Type B pancreatic cell (in vitro differentiated cells): ENCODE measurements around the gene PARVB. TPM values are rescaled to one million over a fixed set of nuclear protein-coding genes. Genes with fewer than 3 reads are reported as not detected.

ENCODE experiments used
- DNase-seq: peaks from one replicate; pipeline ENCODE4 v3.0.0; 2021; ENCODE audit warnings: mixed read lengths; ENCODE audit not compliant: unreplicated experiment; ENCODE audit errors: extremely low spot score
- H3K27ac Mint-ChIP-seq: 2 replicates; pipeline ENCODE4 v1.8.0; 2021; ENCODE audit warnings: mild to moderate bottlenecking, mixed read lengths
- H3K27me3 Mint-ChIP-seq: 2 replicates; pipeline ENCODE4 v1.8.0; 2021; ENCODE audit warnings: mixed read lengths
- H3K36me3 Mint-ChIP-seq: 2 replicates; pipeline ENCODE4 v1.8.0; 2021; ENCODE audit warnings: mixed read lengths
- H3K4me1 Mint-ChIP-seq: one replicate; pipeline ENCODE4 v1.8.0; 2021; ENCODE audit warnings: mixed read lengths; ENCODE audit not compliant: unreplicated experiment
- H3K4me3 Mint-ChIP-seq: 2 replicates; pipeline ENCODE4 v1.8.0; 2021; ENCODE audit warnings: mild to moderate bottlenecking, mixed read lengths
- H3K9me3 Mint-ChIP-seq: 2 replicates; pipeline ENCODE4 v1.8.0; 2021; ENCODE audit warnings: mixed read lengths
- CTCF ChIP-seq: fragments of 200-600 bp; sonication (generic); conservative IDR thresholded peaks from 2 replicates; pipeline ENCODE4 v1.5.0; 2021; ENCODE audit warnings: antibody characterized with exemption, mild to moderate bottlenecking
- total RNA-seq: library from RNA; stranded (reverse); gene quantifications from 2 replicates; pipeline ENCODE4 v1.2.1, GENCODE V29; 2021; ENCODE audit warnings: low replicate concordance

Gene PARVB
- total RNA-seq, 1 donor from 2014 or later = 15.9 TPM

DNA sequence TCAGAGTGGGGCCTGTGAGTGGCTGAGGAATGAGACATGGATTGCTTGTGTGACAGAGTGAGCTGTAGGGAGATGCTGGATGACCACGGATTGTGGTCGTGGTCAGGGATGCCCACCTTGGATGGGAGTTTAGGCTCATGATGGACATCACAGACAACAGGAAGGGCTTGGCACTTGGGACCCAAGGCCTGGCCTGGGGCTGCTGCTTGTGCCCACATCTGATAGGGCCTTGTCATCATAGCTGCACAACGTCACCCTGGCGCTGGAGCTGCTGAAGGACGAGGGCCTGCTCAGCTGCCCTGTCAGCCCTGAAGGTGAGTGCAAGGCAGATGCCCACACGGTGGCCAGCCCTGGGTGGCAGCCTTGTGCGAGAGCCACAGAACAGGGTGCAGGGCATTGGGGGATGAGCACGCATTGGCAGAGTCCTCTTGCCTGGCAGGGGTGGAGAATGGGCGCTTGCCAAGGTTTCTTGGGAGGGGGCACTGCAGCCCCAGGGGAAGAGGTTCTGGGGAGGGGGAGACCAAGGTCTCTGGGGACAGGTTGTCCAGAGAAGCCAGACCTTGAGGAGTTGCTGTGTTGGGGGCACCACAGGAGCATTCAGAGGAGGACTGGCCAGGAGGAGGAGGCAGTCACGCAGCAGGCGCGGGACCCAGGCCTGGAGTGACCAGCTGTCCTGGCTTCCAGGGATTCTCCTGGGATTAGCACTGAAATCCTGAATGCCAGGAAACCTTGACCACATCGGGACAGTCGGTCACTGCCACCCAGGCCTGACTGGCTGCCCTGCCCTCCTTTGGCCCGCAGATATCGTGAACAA lies 181.6 kb downstream of the PARVB start:
- no peak for DNase-seq
- no peak overlapping the region for H3K27ac Mint-ChIP-seq

GRCh38 chr22:44206330-44206645 lies 182.2 kb downstream of the PARVB start:
- Mint-ChIP-seq H3K9me3 (peaks cover 15% of the 10 kb centered on the region), H3K36me3 (no peaks in the 10 kb centered on the region), H3K4me1 (peaks cover 10% of the 10 kb centered on the region), H3K4me3 (no peak overlapping the region), H3K27ac (no peak overlapping the region), H3K27me3 (peaks cover 18% of the 10 kb centered on the region)
- TF ChIP-seq CTCF = no peak
- DNase-seq = no peak

More for the DNA sequence above, 181.6 kb downstream of the PARVB start:
- Mint-ChIP-seq H3K4me1 (peaks cover 10% of the 10 kb centered on the region), H3K9me3 (peaks cover 15% of the 10 kb centered on the region), H3K36me3 (no peaks in the 10 kb centered on the region), H3K27me3 (peaks cover 14% of the 10 kb centered on the region), H3K4me3 (no peak overlapping the region)
- no peak for TF ChIP-seq CTCF

- Mint-ChIP-seq H3K27me3 (peaks cover 21% of the 10 kb centered on the region), H3K4me1 (peaks cover 14% of the 10 kb centered on the region), H3K9me3 (peaks cover 15% of the 10 kb centered on the region), H3K36me3 (no peaks in the 10 kb centered on the region), H3K27ac (no peak overlapping the region), H3K4me3 (no peak overlapping the region)
- no peak for DNase-seq
- no peak for TF ChIP-seq CTCF
Measured at GRCh38 chr22:44206696-44207095, 182.6 kb downstream of the PARVB start.

GRCh38 chr22:44207173-44207980 lies 183.3 kb downstream of the PARVB start:
- Mint-ChIP-seq H3K36me3 (no peaks in the 10 kb centered on the region), H3K4me3 (no peak overlapping the region), H3K9me3 (peaks cover 15% of the 10 kb centered on the region), H3K27ac (no peak overlapping the region), H3K4me1 (peaks cover 15% of the 10 kb centered on the region), H3K27me3 (peaks cover 21% of the 10 kb centered on the region)
- DNase-seq = no peak
- TF ChIP-seq CTCF = no peak

DNA sequence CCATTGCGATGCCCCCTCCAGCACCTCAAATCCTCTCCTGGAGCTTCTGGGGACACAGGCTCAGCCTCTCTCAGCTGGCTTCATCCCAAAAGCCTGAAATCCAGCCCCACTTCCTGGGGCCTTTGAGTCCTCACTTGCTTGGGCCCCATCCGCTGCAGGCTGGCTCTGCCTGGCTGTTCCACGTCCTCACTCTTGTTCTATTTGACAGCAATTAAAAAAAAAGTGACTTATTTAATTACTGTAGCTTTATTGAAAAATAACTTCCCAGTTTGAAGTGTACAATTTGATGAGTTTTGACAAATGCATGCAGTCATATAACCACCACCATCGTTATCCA lies 183.8 kb downstream of the PARVB start:
- H3K9me3 Mint-ChIP-seq = peaks cover 15% of the 10 kb centered on the region
- no peak overlapping the region for H3K27ac Mint-ChIP-seq
- H3K4me3 Mint-ChIP-seq = no peak overlapping the region
- H3K27me3 Mint-ChIP-seq = peaks cover 16% of the 10 kb centered on the region
- no peaks in the 10 kb centered on the region for H3K36me3 Mint-ChIP-seq
- H3K4me1 Mint-ChIP-seq = peaks cover 11% of the 10 kb centered on the region
- no peak for TF ChIP-seq CTCF
- no peak for DNase-seq
